ENCODE measurements around the gene FGFBP1.
A peak's percentile ranks its signal among the peaks of the same experiment; 100 is the strongest.

Gene FGFBP1

DNA sequence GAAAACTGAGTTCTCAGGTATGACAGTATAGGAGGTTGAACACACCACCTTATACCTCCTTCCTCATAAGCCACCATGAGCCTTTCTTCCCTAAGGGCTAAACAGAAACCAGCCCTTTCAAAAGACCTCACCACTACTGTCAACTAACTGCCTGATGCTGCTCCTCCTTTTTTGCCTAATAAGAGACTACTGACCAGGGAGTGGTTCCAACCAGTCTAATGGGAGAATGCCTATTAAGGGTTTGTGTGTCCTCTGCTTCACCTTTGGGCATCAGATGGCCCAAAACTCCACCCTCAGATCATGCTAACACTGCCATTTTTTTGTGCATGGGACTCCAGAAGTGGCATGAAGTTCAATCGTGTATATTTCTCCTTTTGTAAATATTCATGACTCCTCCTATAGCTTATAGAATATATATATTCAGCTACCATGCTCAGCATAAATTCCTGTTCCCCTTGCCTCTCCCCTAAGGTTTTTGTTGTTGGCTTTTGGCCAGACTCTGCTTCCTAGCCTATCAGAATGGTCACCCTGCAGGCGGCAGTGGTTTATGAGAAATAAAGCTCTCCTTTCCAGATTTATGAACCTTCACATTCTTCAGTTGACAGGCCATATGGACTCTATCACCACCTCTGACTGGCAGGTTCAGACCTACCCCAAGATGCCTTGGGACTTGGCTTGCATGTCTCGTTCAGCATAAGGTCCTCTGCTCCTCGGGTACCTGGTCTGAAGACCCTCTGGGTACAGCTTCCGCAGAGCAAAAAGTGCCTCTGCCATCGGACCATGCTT, 28.2 kb downstream of the FGFBP1 start:
- DNase-seq, result no peak

DNA sequence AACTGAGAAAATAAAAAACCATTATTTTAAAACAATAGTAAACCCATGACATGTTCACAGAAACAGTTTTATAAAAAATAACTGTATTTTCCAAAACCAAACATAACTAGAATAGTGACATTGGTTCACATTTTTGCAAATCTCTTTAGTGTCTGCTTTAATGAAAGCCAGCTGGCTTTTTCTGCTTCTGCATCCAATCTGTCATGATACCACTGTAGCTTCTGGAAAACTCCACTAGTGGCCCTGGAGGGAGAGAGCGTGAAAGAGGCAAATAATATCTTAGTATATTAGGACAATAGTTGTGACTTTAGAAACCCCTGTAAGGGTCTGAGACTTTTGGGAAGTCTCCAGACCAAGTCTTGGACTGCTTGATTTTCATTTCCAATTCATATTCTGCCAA, 31.1 kb downstream of the FGFBP1 start:
- no peak for DNase-seq

DNA sequence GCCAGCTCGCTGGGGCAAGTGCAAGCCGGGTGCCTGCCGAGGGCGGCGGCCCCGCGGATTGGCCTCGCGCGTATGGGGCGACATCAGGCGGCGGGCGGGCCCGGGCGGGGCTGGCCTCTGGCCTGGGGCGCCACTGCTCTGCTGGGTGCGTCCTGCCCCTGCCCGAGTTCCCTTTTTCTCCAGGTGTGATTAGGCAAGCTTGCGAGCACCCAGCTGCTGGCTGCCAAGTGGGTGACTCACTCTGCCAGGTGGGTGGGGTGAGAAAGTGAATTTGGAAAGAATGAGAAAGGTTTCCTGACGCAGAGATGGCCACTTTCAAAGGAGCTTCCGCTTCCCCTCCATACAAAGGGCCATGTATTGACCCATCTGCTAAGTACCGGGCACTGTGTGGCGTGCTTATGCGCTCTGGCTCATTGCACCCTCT, 32.5 kb downstream of the FGFBP1 start:
- DNase-seq, result peak in 2 of 3 donors; percentile 14 to 37

DNA sequence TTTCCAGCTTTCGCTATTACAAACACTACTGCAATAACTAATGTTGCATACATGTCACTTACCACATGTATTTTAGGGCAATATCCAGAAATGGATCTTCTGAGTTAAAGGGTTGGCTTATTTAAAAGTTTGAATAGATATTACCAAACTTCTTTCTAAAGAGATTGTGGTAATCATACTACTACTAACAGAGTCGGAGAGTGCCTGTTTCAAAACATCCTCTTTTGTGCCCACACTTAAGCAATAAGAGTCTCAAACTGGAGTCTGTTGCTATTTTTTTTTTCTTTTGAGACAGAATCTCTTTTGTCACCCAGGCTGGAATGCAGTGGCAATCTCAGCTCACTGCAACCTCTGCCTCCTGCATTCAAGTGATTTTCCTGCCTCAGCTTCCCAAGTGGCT, 35.8 kb downstream of the FGFBP1 start:
- peak; percentile 43 to 79 (median 72) for DNase-seq

DNA sequence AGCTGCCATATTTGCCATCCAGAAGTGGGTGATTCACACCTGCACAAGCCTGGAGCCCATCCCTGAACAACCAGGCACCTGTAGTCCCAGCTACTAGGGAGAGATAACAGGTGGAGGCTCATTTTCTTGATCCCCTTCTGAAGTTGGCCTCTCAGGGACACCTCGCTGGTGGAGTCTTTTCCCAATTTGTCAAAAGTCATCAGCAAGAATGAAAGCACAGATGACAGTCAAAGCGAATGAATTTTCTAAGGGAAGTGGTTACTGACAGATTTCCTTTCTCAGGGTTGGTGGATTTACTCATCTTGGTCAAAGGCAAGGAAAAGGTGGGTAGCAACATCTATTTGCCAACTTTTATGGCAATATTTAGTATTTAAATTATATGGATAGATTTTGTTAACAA, 36.5 kb downstream of the FGFBP1 start:
- peak; percentile 46 to 71 (median 58) for DNase-seq

DNA sequence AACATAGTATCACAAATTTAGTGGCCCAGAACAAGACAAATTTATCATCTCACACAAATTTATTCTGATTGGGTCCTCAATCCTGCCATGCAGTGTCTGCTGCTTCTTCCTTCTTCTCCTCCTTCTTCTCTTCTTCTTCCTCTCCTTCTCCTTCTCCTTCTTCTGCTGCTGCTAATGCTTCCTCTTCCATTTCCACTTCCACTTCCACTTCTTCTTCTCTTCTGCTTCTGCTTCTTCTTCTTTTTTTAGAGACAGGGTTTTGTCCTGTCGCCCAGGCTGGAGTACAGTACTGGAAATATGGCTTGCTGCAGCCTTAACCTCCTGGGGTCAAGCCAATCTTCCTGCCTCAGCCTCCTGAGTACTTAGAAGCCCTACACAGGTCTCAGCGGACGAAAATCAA, 37.5 kb downstream of the FGFBP1 start:
- DNase-seq, result peak; percentile 5 to 23 (median 11)

DNA sequence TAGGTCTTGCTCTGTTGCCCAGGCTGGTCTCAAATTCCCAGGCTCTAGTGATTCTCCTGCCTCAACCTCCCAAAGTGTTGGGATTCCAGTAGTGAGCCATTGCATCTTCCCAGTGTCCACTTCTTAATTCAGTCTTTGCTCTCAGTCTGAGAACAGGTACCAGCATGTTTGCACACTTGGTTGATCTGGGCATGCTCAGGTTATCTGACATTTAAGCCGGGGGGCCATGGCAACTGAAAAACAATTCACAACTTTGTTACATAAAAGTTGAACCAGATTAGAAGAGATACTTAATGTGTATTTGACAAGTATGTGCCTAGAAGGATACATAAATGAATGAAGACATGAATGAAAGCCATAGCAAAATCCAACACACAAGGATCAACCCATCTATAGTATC, 39.0 kb downstream of the FGFBP1 start:
- no peak for DNase-seq

DNA sequence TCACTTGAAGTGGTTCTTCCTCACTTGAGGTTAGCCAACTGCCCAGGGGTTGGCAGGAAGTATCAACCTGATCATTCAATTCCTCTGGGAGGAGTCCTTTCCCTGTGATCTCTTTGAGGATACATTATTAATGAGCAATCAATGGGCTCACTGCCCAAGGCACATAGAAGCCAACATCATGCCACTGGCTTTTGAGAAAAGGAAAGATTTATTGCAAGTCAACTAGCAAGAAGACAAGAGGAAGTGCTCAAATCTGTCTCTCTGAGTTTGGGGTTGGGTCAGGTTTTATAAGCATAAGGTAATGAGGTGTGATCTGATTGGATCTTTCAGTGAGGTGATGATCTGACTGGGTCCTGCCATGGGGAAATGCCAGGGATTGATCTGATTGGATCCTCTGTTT, 39.6 kb downstream of the FGFBP1 start:
- DNase-seq, result no peak

DNA sequence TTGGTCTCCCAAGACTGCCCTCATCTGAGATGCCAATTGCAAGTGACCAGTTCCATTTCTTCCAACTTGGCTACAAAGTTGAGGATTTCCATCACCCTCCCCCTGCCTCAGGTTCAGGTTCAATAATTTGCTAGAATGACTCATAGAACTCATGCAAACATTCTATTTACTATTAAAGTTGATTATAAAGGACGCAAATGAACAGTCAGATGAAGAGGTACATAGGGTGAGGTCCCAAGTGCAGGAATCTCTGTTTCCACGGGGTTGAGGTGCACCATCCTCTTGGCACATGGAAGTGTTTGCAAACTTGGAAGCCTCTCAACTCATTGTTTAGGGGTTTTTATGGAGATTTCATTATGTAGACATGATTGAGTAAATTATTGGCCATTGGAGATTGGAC, 41.0 kb downstream of the FGFBP1 start:
- DNase-seq, result no peak

DNA sequence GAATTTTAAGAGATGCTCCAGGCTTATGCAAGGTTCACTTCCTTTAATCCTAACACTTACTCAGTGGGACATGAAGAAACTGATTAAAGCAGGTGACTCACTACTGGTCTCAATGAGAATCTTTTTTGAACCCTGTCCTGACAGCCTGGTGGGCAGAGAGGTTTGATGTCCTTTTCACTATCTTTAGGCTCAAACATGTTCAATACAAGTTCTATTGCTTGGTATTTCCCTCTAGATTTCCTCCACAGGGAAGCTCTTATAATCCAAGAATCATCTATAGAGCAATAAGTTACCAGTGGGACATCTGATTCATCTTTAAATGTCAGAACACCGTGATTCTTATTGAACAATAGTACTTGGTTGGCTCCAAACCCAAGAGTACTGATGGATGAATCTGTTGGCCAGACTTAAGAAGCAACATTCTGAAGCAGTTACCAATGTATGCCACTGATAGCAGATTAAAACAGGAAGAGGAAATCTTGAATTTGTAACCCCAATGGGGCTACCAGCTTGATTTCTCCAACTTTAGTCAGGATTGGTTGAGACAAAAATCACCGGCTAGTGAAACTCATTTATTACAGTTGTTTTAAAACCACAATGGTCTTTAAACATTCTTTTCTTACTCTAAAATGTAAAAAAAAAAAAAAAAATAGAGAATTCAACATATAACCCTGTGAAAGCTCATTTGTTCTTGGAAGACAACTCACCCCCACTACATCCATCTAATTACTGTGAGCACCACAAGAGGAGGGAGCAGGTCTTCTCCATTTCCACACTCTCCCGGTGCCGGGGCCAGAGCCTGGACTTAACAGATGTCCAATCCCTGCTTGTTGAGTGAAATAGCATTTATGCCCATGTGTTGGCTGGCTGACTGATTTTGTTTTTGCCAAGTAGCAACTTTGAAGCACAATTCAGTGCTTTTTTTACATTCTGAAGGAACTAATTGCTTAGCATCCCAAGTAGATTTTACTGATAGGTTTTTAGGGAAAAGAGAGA, 43.3 kb downstream of the FGFBP1 start:
- peak; percentile 31 to 65 (median 37) for DNase-seq

DNA sequence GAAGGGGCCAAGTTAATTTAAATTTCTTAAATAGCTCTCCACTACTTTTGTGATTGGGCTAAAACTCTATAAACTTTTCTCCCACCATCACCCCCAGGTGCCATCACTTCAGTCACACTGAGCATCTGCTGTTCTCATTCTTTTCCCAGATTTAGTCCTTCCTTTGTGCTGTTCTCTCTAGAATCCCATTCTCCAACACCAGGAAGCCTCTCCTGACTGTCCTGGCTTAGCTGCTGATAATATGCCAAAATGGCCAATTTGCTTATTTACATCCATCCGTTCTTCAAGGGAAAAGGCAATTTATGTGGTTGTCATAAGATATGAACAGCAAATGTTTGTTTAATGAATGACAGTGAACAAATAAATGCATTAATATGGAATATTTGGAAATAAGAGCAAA, 44.1 kb downstream of the FGFBP1 start:
- DNase-seq, result no peak

DNA sequence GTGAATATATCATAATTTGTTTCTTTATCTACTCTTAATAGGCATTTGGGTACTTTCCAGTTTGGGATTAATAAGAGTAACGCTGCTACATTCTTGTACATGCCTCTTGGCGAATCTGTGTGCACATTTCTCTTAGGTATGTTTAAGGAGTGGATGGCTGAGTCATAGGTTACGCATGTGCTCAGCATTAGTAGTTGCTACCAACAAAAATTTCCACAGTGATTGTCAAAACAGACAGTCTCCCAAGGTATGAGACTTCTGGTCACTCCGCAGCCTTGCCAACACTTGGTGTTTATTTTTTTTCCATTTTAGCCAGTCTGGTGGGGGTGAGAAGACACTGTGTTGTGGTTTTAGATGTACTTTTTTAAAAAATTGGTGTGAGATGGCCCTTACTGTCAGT, 44.6 kb downstream of the FGFBP1 start:
- no peak for DNase-seq

DNA sequence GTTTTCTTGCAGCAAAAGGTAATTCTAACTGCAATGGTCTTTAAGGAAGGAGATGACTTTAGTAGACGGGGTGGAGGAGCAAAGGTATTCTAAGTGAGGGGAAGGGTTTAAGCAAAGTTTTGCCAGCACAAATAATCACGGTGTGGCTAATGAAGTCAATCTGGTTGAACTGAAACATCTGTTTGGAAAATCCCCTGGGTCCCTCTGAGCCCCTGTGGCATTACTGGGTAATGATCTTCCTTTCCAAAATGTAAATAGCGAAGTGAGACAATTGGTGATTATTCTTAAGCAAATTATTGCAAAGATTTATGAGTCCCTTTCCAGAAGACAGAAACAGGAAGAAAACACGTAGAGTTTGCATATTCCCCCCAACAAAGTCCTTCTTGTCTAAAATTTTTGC, 47.2 kb downstream of the FGFBP1 start:
- DNase-seq, result no peak

DNA sequence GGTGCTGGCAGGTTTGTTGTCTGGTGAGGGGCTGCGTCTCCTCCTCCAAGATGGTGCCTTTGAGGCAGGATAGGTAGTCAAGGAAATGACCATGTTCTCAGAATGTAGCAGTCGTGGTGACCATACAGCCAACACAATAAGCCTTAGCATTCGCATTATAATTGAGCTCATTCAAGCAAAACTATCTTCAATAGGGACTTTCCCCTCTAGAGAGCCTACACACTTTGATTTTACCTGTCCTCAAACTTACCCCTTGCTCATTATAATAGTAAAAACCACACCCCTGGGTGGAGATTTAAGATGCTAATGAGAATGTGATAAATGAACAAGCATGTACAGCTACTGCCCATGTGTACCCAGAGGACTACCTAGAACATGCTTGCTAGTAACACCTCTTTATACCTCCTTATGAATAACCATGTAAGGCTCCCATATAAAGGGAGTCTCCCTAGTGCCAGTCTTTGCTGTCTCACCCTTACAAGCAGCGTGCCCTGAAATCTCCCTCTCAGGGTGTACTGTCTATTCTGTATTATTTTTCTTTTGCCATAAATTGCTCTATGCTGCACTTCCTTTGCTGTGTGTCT, 48.2 kb downstream of the FGFBP1 start:
- DNase-seq, result no peak

DNA sequence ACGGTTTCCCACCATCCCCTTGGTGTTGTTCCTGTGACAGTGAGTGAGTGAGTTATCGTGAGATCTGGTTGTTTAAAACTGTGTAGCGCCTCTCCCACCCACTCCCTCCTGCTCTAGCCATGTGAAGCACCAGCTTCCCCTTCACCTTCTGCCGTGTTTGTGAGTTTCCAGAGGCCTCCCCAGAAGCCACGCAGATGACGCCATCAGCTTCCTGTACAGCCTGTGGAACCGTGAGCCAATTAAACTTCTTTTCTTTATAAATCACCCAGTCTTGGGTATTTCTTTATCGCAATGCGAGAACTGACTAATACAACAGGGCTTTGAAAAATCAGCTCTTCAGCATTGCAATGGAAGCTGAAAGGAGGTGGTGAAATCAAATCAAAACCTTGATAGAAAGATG, 50.0 kb downstream of the FGFBP1 start:
- DNase-seq, result peak; percentile 39 to 52 (median 41)

Measured in suppressor macrophage treated with lipopolysaccharide for 1 hour (primary cell).